HCT116 (cell line): Measurements from ENCODE around the gene ICAM1.

ENCODE experiments used
- FOSL1 ChIP-seq: IDR thresholded peaks from 2 replicates; pipeline ENCODE4 v1.6.1; 2012; ENCODE audit warnings: low read depth
- TF ChIP-seq, protein P1 (sequence below), 3 experiments: fragments of 200-600 bp in 1 of 3; sonication (generic) in 1 of 3; IDR thresholded peaks in 2 of 3; conservative IDR thresholded peaks in 1 of 3; 2 replicates each; pipeline ENCODE4 v1.5.1; 2012 to 2017; ENCODE audit warnings: low read depth in 2 of 3, low read length in 2 of 3, antibody characterized with exemption in 1 of 3, borderline replicate concordance in 1 of 3, control low read depth in 1 of 3, mild to moderate bottlenecking in 1 of 3, mixed read lengths in 1 of 3, mixed run types in 1 of 3, moderate library complexity in 1 of 3; ENCODE audit not compliant: insufficient read depth in 1 of 3

DNA sequence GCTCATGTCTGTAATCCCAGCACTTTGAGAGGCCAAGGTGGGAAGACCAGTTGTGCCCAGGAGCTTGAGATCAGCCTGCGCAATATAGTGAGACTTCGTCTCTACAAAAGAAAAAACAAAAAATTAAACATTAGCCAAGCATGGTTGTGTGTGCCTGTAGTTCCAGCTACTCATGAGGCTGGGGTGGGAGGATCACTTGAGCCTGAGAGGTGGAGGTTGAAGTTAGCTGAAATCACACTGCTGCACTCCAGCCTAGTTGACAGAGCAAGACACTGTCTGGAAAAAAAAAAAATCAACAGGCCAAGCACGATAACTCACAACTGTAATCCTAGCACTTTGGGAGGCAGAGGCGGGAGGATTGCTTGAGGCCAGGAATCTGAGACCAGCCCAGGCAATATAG, 35.9 kb upstream of the ICAM1 start:
- no peak for TF ChIP-seq FOSL1
- TF ChIP-seq, protein P1, sequence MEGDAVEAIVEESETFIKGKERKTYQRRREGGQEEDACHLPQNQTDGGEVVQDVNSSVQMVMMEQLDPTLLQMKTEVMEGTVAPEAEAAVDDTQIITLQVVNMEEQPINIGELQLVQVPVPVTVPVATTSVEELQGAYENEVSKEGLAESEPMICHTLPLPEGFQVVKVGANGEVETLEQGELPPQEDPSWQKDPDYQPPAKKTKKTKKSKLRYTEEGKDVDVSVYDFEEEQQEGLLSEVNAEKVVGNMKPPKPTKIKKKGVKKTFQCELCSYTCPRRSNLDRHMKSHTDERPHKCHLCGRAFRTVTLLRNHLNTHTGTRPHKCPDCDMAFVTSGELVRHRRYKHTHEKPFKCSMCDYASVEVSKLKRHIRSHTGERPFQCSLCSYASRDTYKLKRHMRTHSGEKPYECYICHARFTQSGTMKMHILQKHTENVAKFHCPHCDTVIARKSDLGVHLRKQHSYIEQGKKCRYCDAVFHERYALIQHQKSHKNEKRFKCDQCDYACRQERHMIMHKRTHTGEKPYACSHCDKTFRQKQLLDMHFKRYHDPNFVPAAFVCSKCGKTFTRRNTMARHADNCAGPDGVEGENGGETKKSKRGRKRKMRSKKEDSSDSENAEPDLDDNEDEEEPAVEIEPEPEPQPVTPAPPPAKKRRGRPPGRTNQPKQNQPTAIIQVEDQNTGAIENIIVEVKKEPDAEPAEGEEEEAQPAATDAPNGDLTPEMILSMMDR (IDR thresholded peaks at IDR 0.05 in 2 of 3, conservative IDR thresholded peaks at IDR 0.05 in 1 of 3; ENCODE audit: borderline replicate concordance in 1 of 3, insufficient read depth in 1 of 3, low read depth in 2 of 3, low read length in 2 of 3), result no peak
